ENCODE data around the gene GLYATL3.
"Not testable (repeated sequence)": the region's sequence is repeated elsewhere in the genome, so short reads cannot be mapped to it uniquely, and the experiment has no call there.

Gene GLYATL3

DNA sequence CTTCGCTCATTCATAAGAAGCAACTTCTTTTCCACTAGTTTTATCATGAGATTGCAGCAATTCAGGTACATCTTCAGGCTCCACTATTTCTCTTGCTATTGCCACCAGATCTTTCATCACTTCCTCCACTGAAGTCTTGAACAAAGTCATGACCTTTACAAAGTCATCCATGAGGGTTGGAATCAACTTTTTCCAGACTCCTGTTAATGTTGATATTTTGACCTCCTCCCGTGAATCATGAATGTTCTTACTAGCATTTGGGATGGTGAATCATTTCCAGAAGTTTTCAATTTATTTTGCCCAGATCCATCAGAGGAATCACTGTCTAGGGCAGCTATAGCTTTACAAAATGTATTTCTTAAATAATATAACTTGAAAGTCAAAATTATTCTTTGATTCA, 35.0 kb upstream of the GLYATL3 start:
- Histone ChIP-seq H2AK5ac (ENCODE audit: low read depth, low read length) (no peak overlapping the region), H2BK12ac (ENCODE audit: low read length) (no peak overlapping the region), H2BK5ac (ENCODE audit: low read length) (no peak overlapping the region), H3K4me2 (ENCODE audit: insufficient read depth, low read length, poor library complexity, severe bottlenecking) (no peak overlapping the region), H3K79me1 (ENCODE audit: low read depth, low read length) (peaks cover 4% of the 10 kb centered on the region), H3K4me1 (ENCODE audit: control insufficient read depth in 2 of 2, insufficient read depth in 1 of 2, low read depth in 1 of 2, low read length in 2 of 2) (peaks cover 0 to 3% of the 10 kb centered on the region in 2 donors), H3K27me3 (ENCODE audit: control insufficient read depth in 3 of 3, insufficient read depth in 3 of 3, low read depth in 1 of 3, low read length in 3 of 3) (no peaks in the 10 kb centered on the region), H3K4me3 (ENCODE audit: low read length in 2 of 2) (peak overlapping the region in 1 of 2 donors; percentile 84), H3K18ac (ENCODE audit: low read length) (no peak overlapping the region), H2AFZ (ENCODE audit: low read length) (no peak overlapping the region), H3K9ac (ENCODE audit: low read depth, low read length, poor library complexity) (no peak overlapping the region), H4K91ac (ENCODE audit: low read depth, low read length, poor library complexity) (no peak overlapping the region), H3K36me3 (replicated peaks in 1 of 2; ENCODE audit: control insufficient read depth in 2 of 2, insufficient read depth in 2 of 2, low read length in 2 of 2) (peaks cover 0 to 7% of the 10 kb centered on the region in 2 donors), H3K14ac (ENCODE audit: low read length) (no peak overlapping the region), H2BK120ac (ENCODE audit: low read depth, low read length) (no peak overlapping the region), H3K23ac (ENCODE audit: low read depth, low read length, poor library complexity) (no peak overlapping the region), H3K4ac (ENCODE audit: low read length) (no peak overlapping the region), H3K27ac (replicated peaks; ENCODE audit: low read length) (no peak overlapping the region), H3K9me3 (replicated peaks in 1 of 2; ENCODE audit: control insufficient read depth in 2 of 2, insufficient read depth in 1 of 2, low read depth in 1 of 2, low read length in 2 of 2) (no peaks in the 10 kb centered on the region), H2BK15ac (ENCODE audit: low read length) (no peak overlapping the region), H4K8ac (ENCODE audit: low read depth, low read length) (no peak overlapping the region)
- WGBS, 2 donors (ENCODE audit: extremely low coverage in 2 of 2, insufficient read length in 2 of 2, insufficient replicate concordance in 1 of 2), result no CpG with 5 or more reads among the region's 2 CpGs
- DNase-seq (ENCODE audit: low spot score), result no peak

DNA sequence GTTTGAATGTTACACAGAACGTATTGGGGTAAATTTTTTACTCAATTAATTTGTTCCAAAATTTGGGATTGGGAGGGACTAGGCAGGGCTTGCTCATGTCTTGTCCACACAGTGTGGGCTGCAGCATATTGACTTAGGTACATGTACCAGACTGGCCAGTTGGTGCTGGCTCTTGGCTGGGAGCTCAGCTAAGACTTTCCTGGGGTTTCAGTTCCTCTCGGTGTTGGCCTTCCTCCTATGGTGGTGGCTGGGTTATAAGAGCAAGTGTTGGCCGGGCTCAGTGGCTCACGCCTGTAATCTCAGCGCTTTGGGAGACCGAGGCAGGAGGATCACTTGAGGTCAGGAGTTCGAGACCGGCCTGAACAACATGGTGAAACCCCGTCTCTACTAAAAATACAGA, 31.7 kb upstream of the GLYATL3 start:
- Histone ChIP-seq H2BK5ac (ENCODE audit: low read length) (no peak overlapping the region), H2AFZ (ENCODE audit: low read length) (no peak overlapping the region), H3K79me1 (ENCODE audit: low read depth, low read length) (peaks cover 4% of the 10 kb centered on the region)

DNA sequence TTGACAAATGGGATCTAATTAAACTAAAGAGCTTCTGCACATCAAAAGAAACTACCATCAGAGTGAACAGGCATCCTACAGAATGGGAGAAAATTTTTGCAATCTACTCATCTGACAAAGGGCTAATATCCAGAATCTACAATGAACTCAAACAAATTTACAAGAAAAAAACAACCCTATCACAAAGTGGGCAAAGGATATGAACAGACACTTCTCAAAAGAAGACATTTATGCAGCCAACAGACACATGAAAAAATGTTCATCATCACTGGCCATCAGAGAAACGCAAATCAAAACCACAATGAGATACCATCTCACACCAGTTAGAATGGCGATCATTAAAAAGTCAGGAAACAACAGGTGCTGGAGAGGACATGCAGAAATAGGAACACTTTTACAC, 23.2 kb upstream of the GLYATL3 start:
- not testable (repeated sequence) for H3K23ac ChIP-seq (ENCODE audit: low read depth, low read length, poor library complexity); H2BK12ac ChIP-seq (ENCODE audit: low read length); H4K91ac ChIP-seq (ENCODE audit: low read depth, low read length, poor library complexity); H3K4me1 ChIP-seq (ENCODE audit: control insufficient read depth in 2 of 2, insufficient read depth in 1 of 2, low read depth in 1 of 2, low read length in 2 of 2); H4K8ac ChIP-seq (ENCODE audit: low read depth, low read length); H3K9me3 ChIP-seq (replicated peaks in 1 of 2; ENCODE audit: control insufficient read depth in 2 of 2, insufficient read depth in 1 of 2, low read depth in 1 of 2, low read length in 2 of 2); H2AK5ac ChIP-seq (ENCODE audit: low read depth, low read length); H2BK15ac ChIP-seq (ENCODE audit: low read length); H3K14ac ChIP-seq (ENCODE audit: low read length); H2BK5ac ChIP-seq (ENCODE audit: low read length); H2AFZ ChIP-seq (ENCODE audit: low read length); H3K27ac ChIP-seq (replicated peaks; ENCODE audit: low read length); H3K18ac ChIP-seq (ENCODE audit: low read length); H3K27me3 ChIP-seq (ENCODE audit: control insufficient read depth in 3 of 3, insufficient read depth in 3 of 3, low read depth in 1 of 3, low read length in 3 of 3); H3K4me2 ChIP-seq (ENCODE audit: insufficient read depth, low read length, poor library complexity, severe bottlenecking); H2BK120ac ChIP-seq (ENCODE audit: low read depth, low read length); H3K9ac ChIP-seq (ENCODE audit: low read depth, low read length, poor library complexity); H3K79me1 ChIP-seq (ENCODE audit: low read depth, low read length); DNase-seq (ENCODE audit: low spot score); H3K4ac ChIP-seq (ENCODE audit: low read length); H3K4me3 ChIP-seq (ENCODE audit: low read length in 2 of 2)
- peaks cover 4 to 57% of the 10 kb centered on the region in 2 donors for H3K36me3 ChIP-seq (replicated peaks in 1 of 2; ENCODE audit: control insufficient read depth in 2 of 2, insufficient read depth in 2 of 2, low read length in 2 of 2)
- no CpG with 5 or more reads among the region's 2 CpGs for WGBS, 2 donors (ENCODE audit: extremely low coverage in 2 of 2, insufficient read length in 2 of 2, insufficient replicate concordance in 1 of 2)

More for the DNA sequence above, 31.7 kb upstream of the GLYATL3 start:
- Histone ChIP-seq H3K18ac (ENCODE audit: low read length) (no peak overlapping the region), H3K9ac (ENCODE audit: low read depth, low read length, poor library complexity) (no peak overlapping the region), H3K36me3 (replicated peaks in 1 of 2; ENCODE audit: control insufficient read depth in 2 of 2, insufficient read depth in 2 of 2, low read length in 2 of 2) (peaks cover 2 to 30% of the 10 kb centered on the region in 2 donors), H2AK5ac (ENCODE audit: low read depth, low read length) (no peak overlapping the region), H3K4ac (ENCODE audit: low read length) (no peak overlapping the region), H3K27ac (replicated peaks; ENCODE audit: low read length) (no peak overlapping the region), H2BK120ac (ENCODE audit: low read depth, low read length) (no peak overlapping the region), H4K91ac (ENCODE audit: low read depth, low read length, poor library complexity) (no peak overlapping the region), H2BK12ac (ENCODE audit: low read length) (no peak overlapping the region), H3K4me1 (ENCODE audit: control insufficient read depth in 2 of 2, insufficient read depth in 1 of 2, low read depth in 1 of 2, low read length in 2 of 2) (peaks cover 0 to 3% of the 10 kb centered on the region in 2 donors), H3K14ac (ENCODE audit: low read length) (no peak overlapping the region), H4K8ac (ENCODE audit: low read depth, low read length) (no peak overlapping the region), H3K23ac (ENCODE audit: low read depth, low read length, poor library complexity) (no peak overlapping the region), H3K9me3 (replicated peaks in 1 of 2; ENCODE audit: control insufficient read depth in 2 of 2, insufficient read depth in 1 of 2, low read depth in 1 of 2, low read length in 2 of 2) (no peaks in the 10 kb centered on the region), H2BK15ac (ENCODE audit: low read length) (no peak overlapping the region), H3K4me3 (ENCODE audit: low read length in 2 of 2) (no peak overlapping the region), H3K4me2 (ENCODE audit: insufficient read depth, low read length, poor library complexity, severe bottlenecking) (no peak overlapping the region), H3K27me3 (ENCODE audit: control insufficient read depth in 3 of 3, insufficient read depth in 3 of 3, low read depth in 1 of 3, low read length in 3 of 3) (no peaks in the 10 kb centered on the region)
- WGBS, 2 donors (ENCODE audit: extremely low coverage in 2 of 2, insufficient read length in 2 of 2, insufficient replicate concordance in 1 of 2), result no CpG with 5 or more reads among the region's 9 CpGs
- no peak for DNase-seq (ENCODE audit: low spot score)

DNA sequence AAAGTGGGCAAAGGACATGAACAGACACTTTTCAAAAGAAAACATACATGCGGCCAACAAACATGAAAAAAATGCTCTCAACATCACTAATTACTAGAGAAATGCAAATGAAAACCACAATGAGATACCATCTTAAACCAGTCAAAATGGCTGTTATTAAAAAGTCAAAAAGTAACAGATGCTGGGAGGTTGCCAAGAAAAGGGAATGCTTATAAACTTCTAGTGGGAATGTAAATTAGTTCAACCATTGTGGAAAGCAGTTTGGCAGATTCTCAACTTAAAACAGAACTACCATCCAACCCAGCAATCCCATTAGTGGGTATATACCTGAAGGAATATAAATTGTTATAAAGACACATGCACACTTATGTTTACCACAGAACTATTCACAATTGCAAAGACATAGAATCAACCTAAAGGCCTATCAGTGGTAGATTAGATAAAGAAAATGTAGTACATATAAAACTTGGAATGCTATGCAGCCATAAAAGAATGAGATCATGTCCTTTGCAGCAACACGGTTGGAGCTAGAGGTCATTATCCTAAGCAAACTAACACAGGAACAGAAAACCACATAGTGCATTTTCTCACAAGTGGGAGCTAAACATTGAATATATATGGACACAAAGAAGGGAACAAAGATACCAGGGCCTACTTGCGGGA, 20.3 kb upstream of the GLYATL3 start:
- H3K14ac ChIP-seq (ENCODE audit: low read length), result no peak overlapping the region
- H3K79me1 ChIP-seq (ENCODE audit: low read depth, low read length), result no peaks in the 10 kb centered on the region
- H3K23ac ChIP-seq (ENCODE audit: low read depth, low read length, poor library complexity), result no peak overlapping the region
- peaks cover 5 to 56% of the 10 kb centered on the region in 2 donors for H3K36me3 ChIP-seq (replicated peaks in 1 of 2; ENCODE audit: control insufficient read depth in 2 of 2, insufficient read depth in 2 of 2, low read length in 2 of 2)
- H2AK5ac ChIP-seq (ENCODE audit: low read depth, low read length), result no peak overlapping the region
- H3K4me2 ChIP-seq (ENCODE audit: insufficient read depth, low read length, poor library complexity, severe bottlenecking), result no peak overlapping the region
- H2BK15ac ChIP-seq (ENCODE audit: low read length), result no peak overlapping the region
- H3K9ac ChIP-seq (ENCODE audit: low read depth, low read length, poor library complexity), result no peak overlapping the region
- no peak overlapping the region for H3K4me3 ChIP-seq (ENCODE audit: low read length in 2 of 2)
- H3K4ac ChIP-seq (ENCODE audit: low read length), result no peak overlapping the region
- no peak overlapping the region for H3K27ac ChIP-seq (replicated peaks; ENCODE audit: low read length)
- no peaks in the 10 kb centered on the region for H3K27me3 ChIP-seq (ENCODE audit: control insufficient read depth in 3 of 3, insufficient read depth in 3 of 3, low read depth in 1 of 3, low read length in 3 of 3)
- DNase-seq (ENCODE audit: low spot score), result no peak
- H2BK120ac ChIP-seq (ENCODE audit: low read depth, low read length), result no peak overlapping the region
- no peak overlapping the region for H2BK5ac ChIP-seq (ENCODE audit: low read length)
- WGBS, 2 donors (ENCODE audit: extremely low coverage in 2 of 2, insufficient read length in 2 of 2, insufficient replicate concordance in 1 of 2), result no CpG with 5 or more reads among the region's 3 CpGs
- H3K4me1 ChIP-seq (ENCODE audit: control insufficient read depth in 2 of 2, insufficient read depth in 1 of 2, low read depth in 1 of 2, low read length in 2 of 2), result no peaks in the 10 kb centered on the region
- no peak overlapping the region for H3K18ac ChIP-seq (ENCODE audit: low read length)
- no peak overlapping the region for H2BK12ac ChIP-seq (ENCODE audit: low read length)
- no peak overlapping the region for H4K91ac ChIP-seq (ENCODE audit: low read depth, low read length, poor library complexity)
- no peak overlapping the region for H4K8ac ChIP-seq (ENCODE audit: low read depth, low read length)
- no peaks in the 10 kb centered on the region for H3K9me3 ChIP-seq (replicated peaks in 1 of 2; ENCODE audit: control insufficient read depth in 2 of 2, insufficient read depth in 1 of 2, low read depth in 1 of 2, low read length in 2 of 2)
- no peak overlapping the region for H2AFZ ChIP-seq (ENCODE audit: low read length)

All from neuronal stem cell (in vitro differentiated cells).